Psoas muscle (tissue), 8 donors: Measurements from ENCODE around the gene WTAP. TPM values are rescaled to one million over a fixed set of nuclear protein-coding genes. Genes with fewer than 3 reads are reported as not detected.

Source experiments
- ATAC-seq, 4 donors: fragments of 200-7000 bp; cut with Tn5 transposase; one replicate each; pipeline ENCODE4 v1.9.1; 2020; ENCODE audit warnings: moderate library complexity in 3 of 4, mild to moderate bottlenecking in 2 of 4
- DNase-seq, 2 donors: peaks; one replicate each; pipeline ENCODE4 v3.0.0-alpha.2; 2020
- H3K27ac ChIP-seq: fragments of 200-600 bp; one replicate; pipeline ENCODE4 v1.8.0; 2022
- H3K27me3 ChIP-seq, 3 donors: fragments of 200-600 bp in 1 of 3; one replicate each; pipeline versions ENCODE4 v1.6.1 to v1.8.0; 2013 to 2022; ENCODE audit warnings: low read length in 2 of 3, mild to moderate bottlenecking in 2 of 3, moderate library complexity in 1 of 3; ENCODE audit not compliant: insufficient read depth in 3 of 3
- H3K36me3 ChIP-seq, 2 donors: fragments of 200-600 bp in 1 of 2; one replicate each; pipeline versions ENCODE4 v1.6.1 to v1.8.0; 2013 to 2022; ENCODE audit warnings: low read depth in 1 of 2, mild to moderate bottlenecking in 1 of 2, moderate library complexity in 1 of 2; ENCODE audit not compliant: insufficient read depth in 1 of 2
- H3K4me1 ChIP-seq: fragments of 200-600 bp; one replicate; pipeline ENCODE4 v1.8.0; 2022
- H3K4me3 ChIP-seq: fragments of 200-600 bp; one replicate; pipeline ENCODE4 v1.8.0; 2022; ENCODE audit warnings: mild to moderate bottlenecking
- H3K9me3 ChIP-seq: fragments of 200-600 bp; one replicate; pipeline ENCODE4 v1.8.0; 2022
- WGBS, 3 donors: extraction: QIAGEN DNeasy Blood & Tissue Kit; methylation state at CpG; one replicate each; pipeline versions ENCODE4 v1.1.6 to v1.1.7; 2013; 5-methylcytosine and 5-hydroxymethylcytosine counted together
- intact Hi-C, 2 donors: fragments of 100-400 bp; cut with DNase I; formaldehyde crosslinking; loops; one replicate each; pipeline versions ENCODE4 v1.11.0 to v1.14.2; 2022
- polyA plus RNA-seq, 3 donors: library from polyadenylated mRNA; stranded (reverse); fragments of 200-250 nt; gene quantifications; one replicate each; pipeline ENCODE4 v1.2.3, GENCODE V29; 2013
- total RNA-seq, 4 donors: library from RNA; stranded (reverse); fragmentation: NEBNext Ultra II Directional in 2 of 4; extraction: Animal tissue kit (Norgen Biotek cat#: 25700) in 2 of 4; gene quantifications; one replicate each; pipeline versions ENCODE4 v1.2.1 to v1.2.4, GENCODE V29; 2021 to 2023
- TF ChIP-seq, protein P1 (sequence below): fragments of 200-600 bp; IDR thresholded peaks from one replicate; pipeline ENCODE4 v1.8.0; 2022; ENCODE audit warnings: antibody characterized with exemption
- donor health status: healthy with polysubstance abuse.
- donor health status: DM: no; HTN: no; CAD: no; lungs with moderate emphysema.
- donor health status: Bipolar disorder and iron deficiency.
- donor health status: healthy.
- donor health status: DM: yes; HTN: yes; CAD: no.
- donor health status: DM: no; HTN: no; CAD: no.
- donor health status: DM: no; HTN: no; CAD: no.
- donor health status: DM: yes; HTN: yes; CAD: no.

The WTAP gene
- total and polyA plus RNA-seq, 7 donors, result 51.8 to 284 (median 131) TPM

DNA sequence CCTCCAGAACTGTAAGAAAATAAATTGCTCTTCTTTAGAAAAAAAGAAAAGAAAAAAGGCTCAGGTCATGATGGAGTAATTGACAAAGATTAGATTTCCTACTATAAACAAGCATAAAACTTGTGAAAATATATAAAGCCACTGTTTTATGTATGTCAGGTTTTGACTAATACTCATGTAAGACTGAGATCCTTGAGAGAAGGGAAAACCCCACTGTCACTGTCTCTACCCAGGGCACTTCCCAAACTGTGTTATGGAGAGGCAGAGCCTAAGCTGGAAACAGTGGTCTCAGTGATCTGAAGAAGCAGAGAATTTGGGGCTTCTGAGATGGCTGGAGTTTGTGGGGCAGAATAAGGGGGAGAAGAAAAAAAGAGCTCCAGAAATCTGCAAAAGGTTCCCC, 42.2 kb downstream of the WTAP start:
- TF ChIP-seq, protein P1, sequence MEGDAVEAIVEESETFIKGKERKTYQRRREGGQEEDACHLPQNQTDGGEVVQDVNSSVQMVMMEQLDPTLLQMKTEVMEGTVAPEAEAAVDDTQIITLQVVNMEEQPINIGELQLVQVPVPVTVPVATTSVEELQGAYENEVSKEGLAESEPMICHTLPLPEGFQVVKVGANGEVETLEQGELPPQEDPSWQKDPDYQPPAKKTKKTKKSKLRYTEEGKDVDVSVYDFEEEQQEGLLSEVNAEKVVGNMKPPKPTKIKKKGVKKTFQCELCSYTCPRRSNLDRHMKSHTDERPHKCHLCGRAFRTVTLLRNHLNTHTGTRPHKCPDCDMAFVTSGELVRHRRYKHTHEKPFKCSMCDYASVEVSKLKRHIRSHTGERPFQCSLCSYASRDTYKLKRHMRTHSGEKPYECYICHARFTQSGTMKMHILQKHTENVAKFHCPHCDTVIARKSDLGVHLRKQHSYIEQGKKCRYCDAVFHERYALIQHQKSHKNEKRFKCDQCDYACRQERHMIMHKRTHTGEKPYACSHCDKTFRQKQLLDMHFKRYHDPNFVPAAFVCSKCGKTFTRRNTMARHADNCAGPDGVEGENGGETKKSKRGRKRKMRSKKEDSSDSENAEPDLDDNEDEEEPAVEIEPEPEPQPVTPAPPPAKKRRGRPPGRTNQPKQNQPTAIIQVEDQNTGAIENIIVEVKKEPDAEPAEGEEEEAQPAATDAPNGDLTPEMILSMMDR, result no peak
- Histone ChIP-seq H3K27ac (no peak overlapping the region), H3K36me3 (peaks cover 8 to 52% of the 10 kb centered on the region in 2 donors), H3K27me3 (no peaks in the 10 kb centered on the region), H3K9me3 (no peaks in the 10 kb centered on the region), H3K4me3 (no peak overlapping the region), H3K4me1 (no peaks in the 10 kb centered on the region)
- no peak for DNase-seq
- no peak for ATAC-seq
- intact Hi-C loops, result no loop called here

DNA sequence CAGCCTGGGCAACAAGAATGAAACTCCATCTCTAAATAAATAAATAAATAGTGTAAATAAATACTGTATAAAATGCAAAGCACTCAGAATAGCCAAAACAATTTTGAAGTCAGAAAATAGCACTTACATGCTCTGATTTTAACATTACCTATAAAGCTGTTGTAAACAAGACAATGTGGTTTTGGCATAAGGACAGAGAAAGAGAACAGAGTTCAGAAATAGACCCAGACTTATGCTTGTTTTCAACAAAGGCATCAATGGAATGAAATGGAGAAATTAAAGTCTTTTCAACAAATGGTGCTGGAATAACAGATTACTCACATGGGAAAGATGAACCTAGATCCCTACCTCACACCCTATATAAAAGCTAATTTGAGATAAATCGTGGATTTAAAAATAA, 44.9 kb downstream of the WTAP start:
- Histone ChIP-seq H3K4me1 (no peaks in the 10 kb centered on the region), H3K27me3 (no peaks in the 10 kb centered on the region), H3K27ac (no peak overlapping the region), H3K9me3 (no peaks in the 10 kb centered on the region), H3K4me3 (no peak overlapping the region), H3K36me3 (peaks cover 8 to 51% of the 10 kb centered on the region in 2 donors)
- TF ChIP-seq, protein P1, result no peak
- ATAC-seq (no peak), DNase-seq (no peak)
- intact Hi-C loops, result no loop called here
- WGBS, 3 donors, result 0 to 52% (median 0%) methylated on average over 1 of the region's 1 CpG

DNA sequence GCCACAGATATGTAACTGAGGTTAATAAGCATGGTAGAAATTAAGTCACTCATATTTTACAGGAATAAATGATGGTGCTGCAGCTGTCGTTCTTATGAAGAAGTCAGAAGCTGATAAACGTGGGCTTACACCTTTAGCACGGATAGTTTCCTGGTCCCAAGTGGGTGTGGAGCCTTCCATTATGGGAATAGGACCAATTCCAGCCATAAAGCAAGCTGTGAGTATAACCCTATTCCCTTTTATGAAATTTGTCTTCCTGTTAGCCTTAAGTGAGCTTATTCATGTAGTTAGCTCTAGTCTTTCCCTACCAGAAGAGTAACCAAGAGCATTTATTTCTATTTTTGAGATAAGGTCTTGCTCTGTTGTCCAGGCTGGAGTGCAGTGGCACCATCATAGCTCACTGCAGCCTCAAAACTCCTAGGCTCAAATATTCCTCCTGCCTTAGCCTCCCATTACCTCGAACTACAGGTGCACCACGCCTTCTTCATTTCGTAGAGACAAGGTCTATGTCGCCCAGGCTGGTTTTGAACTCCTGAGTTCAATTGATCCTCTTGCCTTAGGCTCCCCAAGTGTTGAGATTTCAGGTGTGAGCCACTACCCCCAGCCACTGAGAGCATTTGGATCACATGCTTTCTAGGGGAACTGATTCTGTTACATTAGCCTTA, 50.1 kb downstream of the WTAP start:
- Histone ChIP-seq H3K4me3 (no peak overlapping the region), H3K27ac (no peak overlapping the region), H3K9me3 (no peaks in the 10 kb centered on the region), H3K27me3 (no peaks in the 10 kb centered on the region), H3K36me3 (peaks cover 12 to 67% of the 10 kb centered on the region in 2 donors), H3K4me1 (peaks cover 8% of the 10 kb centered on the region)
- TF ChIP-seq, protein P1, result no peak
- ATAC-seq (peak in 1 of 4 donors; percentile 23), DNase-seq (no peak)
- intact Hi-C loops, result no loop called here
- 75 to 81% (median 76%) methylated on average over 7 of the region's 7 CpGs for WGBS, 3 donors

DNA sequence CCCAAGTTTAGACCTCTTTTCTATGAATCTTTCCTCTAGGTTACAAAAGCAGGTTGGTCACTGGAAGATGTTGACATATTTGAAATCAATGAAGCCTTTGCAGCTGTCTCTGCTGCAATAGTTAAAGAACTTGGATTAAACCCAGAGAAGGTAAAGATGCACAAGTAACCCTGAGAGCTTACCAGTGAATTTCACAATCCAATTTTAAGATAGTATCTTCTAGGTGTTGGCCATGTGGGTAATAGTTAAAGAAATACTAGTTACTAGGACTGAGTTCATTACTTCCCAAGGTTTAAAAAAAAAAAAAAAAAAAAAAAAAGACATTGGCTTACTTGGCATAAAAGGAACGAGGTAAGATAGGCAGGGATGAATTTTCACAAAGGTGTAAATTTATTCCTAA, 50.8 kb downstream of the WTAP start:
- no peaks in the 10 kb centered on the region for H3K27me3 ChIP-seq
- intact Hi-C loops, result no loop called here
- H3K4me3 ChIP-seq, result no peak overlapping the region
- TF ChIP-seq, protein P1, result no peak
- H3K36me3 ChIP-seq, result peaks cover 20 to 74% of the 10 kb centered on the region in 2 donors
- ATAC-seq, result no peak
- H3K27ac ChIP-seq, result no peak overlapping the region
- no peak for DNase-seq
- H3K4me1 ChIP-seq, result peaks cover 8% of the 10 kb centered on the region
- 46 to 80% (median 55%) methylated on average over 1 of the region's 1 CpG for WGBS, 3 donors
- H3K9me3 ChIP-seq, result no peaks in the 10 kb centered on the region
